Right cardiac atrium (tissue), 5 donors: ENCODE data around the gene CFAP46. TPM values are rescaled to one million over a fixed set of nuclear protein-coding genes. Genes with fewer than 3 reads are reported as not detected.

ENCODE experiments used
- ATAC-seq, 2 donors: fragments of 200-7000 bp; cut with Tn5 transposase; one replicate each; pipeline versions ENCODE4 v1.8.0 to v1.9.1; 2020; ENCODE audit warnings: moderate library complexity in 2 of 2, mild to moderate bottlenecking in 1 of 2
- DNase-seq, 3 donors: peaks; one replicate each; pipeline ENCODE4 v3.0.0-alpha.2; 2020
- H3K27ac ChIP-seq: one replicate; pipeline ENCODE4 v1.5.1; 2013; ENCODE audit warnings: mild to moderate bottlenecking, low read length, control low read depth, moderate library complexity
- H3K27me3 ChIP-seq: one replicate; pipeline ENCODE4 v1.6.1; 2013; ENCODE audit not compliant: control insufficient read depth, insufficient read depth
- H3K4me1 ChIP-seq: one replicate; pipeline ENCODE4 v1.6.1; 2013; ENCODE audit warnings: low read length; ENCODE audit not compliant: control insufficient read depth, insufficient read depth
- H3K4me3 ChIP-seq: one replicate; pipeline ENCODE4 v1.5.1; 2013; ENCODE audit warnings: low read length, control low read depth
- H3K9me3 ChIP-seq: one replicate; pipeline ENCODE4 v1.6.1; 2013; ENCODE audit warnings: low read length; ENCODE audit not compliant: control insufficient read depth
- WGBS: extraction: QIAGEN DNeasy Blood & Tissue Kit; methylation state at CpG from one replicate; pipeline ENCODE4 v1.1.7; 2013; 5-methylcytosine and 5-hydroxymethylcytosine counted together
- intact Hi-C, 4 donors: fragments of 100-400 bp; cut with DNase I; formaldehyde crosslinking; loops; one replicate each; pipeline versions ENCODE4 v1.11.0 to v1.14.0; 2022 to 2023
- long read RNA-seq, 4 donors: library from polyadenylated mRNA; unstranded; transcript quantifications; one replicate each; pipeline ENCODE4 v2.0.0, GENCODE V29; 2020 to 2021
- polyA plus RNA-seq: library from polyadenylated mRNA; stranded (reverse); fragments of 200-250 nt; gene quantifications from one replicate; pipeline ENCODE4 v1.2.3, GENCODE V29; 2013
- total RNA-seq, 4 donors: library from RNA; stranded (reverse); fragmentation: NEBNext Ultra II Directional; extraction: Animal tissue kit (Norgen Biotek cat#: 25700); gene quantifications; one replicate each; pipeline ENCODE4 v1.2.1, GENCODE V29; 2021
- donor health status: healthy with polysubstance abuse.
- donor health status: DM: no; HTN: yes; CAD: no.
- donor health status: DM: no; HTN: no; CAD: no.
- donor health status: DM: no; HTN: yes; CAD: no; lungs with severe emphysema.
- donor health status: DM: yes; HTN: yes; CAD: no.

CFAP46 gene
- 1 to 10 TPM; 1.5 to 1.8 (median 1.7) TPM for total RNA-seq
- polyA plus RNA-seq, result 1.00 TPM
- long read RNA-seq, donor 1, partial matches to known transcripts, result 0 of 2 reads
- long read RNA-seq, donor 1, other reads (novel, unspliced or antisense), result 1 of 2 reads
- long read RNA-seq, donor 2, partial matches to known transcripts, result 0 of 2 reads
- long read RNA-seq, donor 2, other reads (novel, unspliced or antisense), result 2 of 2 reads
- long read RNA-seq, donor 3, transcript CFAP46-201 (9 exons, 1,825 nt), result major isoform, 5 of 13 reads
- long read RNA-seq, donor 3, partial matches to known transcripts, result 2 of 13 reads
- long read RNA-seq, donor 3, other reads (novel, unspliced or antisense), result 2 of 13 reads
- long read RNA-seq, donor 4, partial matches to known transcripts, result 0 of 2 reads
- long read RNA-seq, donor 4, other reads (novel, unspliced or antisense), result 0 of 2 reads

- Histone ChIP-seq H3K4me3 (peak within 1 kb of the TSS; percentile 58), H3K9me3 (no peaks in the 10 kb centered on the region), H3K27me3 (no peaks in the 10 kb centered on the region), H3K4me1 (no peaks in the 10 kb centered on the region), H3K27ac (no peak within 1 kb of the TSS)
- intact Hi-C loops, result loop anchor here in 1 of 4 donors (5.0 kb wide), 1 partner anchor 180 kb away; no protein-coding TSS in a partner anchor
- ATAC-seq (peak; percentile 70 to 82), DNase-seq (peak; percentile 78 to 88 (median 86))
- WGBS, result 3% methylated on average over 90 of the region's 90 CpGs
Measured at GRCh38 chr10:132942101-132943057, at the start of gene CFAP46. TSS of gene CFAP46 (minus strand) at chr10:132942570. CDS start at chr10:132942484, 86 bp downstream.

GRCh38 chr10:132991706-132992432 is 49.5 kb upstream of the CFAP46 start:
- no peak for ATAC-seq
- Histone ChIP-seq H3K4me1 (no peaks in the 10 kb centered on the region), H3K9me3 (no peaks in the 10 kb centered on the region), H3K4me3 (no peak overlapping the region), H3K27ac (no peak overlapping the region), H3K27me3 (no peaks in the 10 kb centered on the region)
- intact Hi-C loops, result no loop called here
- DNase-seq, result peak; percentile 3 to 31 (median 9)
- 79% methylated on average over 20 of the region's 20 CpGs for WGBS

DNA sequence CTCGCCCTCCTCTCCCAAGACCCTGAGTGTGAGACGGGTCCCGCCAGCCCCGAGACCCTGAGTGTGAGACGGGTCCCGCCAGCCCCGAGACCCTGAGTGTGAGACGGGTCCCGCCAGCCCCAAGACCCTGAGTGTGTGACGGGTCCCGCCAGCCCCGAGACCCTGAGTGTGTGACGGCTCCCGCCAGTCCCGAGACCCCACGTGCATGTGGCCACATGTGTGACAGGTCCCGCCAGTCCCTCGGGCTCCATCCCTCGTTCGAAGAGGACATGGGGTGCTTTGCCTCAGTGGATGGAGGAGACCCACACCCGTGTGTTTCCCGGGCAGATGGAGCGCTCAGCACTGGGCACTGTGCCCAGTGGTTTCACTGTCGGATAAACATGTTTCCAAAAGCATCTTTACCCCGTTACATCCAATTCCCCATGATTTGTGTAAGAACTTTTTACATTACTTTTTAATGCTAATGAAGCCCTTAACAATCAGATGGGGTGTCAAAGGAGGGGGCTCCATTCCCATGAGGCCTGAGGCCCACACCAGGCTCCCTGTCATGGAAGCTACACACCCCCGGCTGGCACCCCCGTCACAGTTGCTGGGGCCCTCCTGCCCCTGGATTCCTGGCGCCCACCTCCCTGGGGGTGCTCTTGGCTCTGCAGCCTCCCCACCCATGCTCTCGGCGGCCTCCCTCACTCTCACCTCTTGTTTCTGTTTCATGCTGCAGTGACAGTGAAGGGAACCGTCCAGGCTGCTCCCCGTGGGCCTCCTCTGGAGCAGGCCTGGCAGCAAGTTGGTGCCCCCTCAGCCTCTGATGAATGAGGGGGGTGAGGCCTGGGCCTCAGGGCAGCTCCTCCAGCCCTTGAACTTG is 48.5 kb upstream of the CFAP46 start:
- intact Hi-C loops, result no loop called here
- peak in 2 of 3 donors; percentile 13 to 32 for DNase-seq

DNA sequence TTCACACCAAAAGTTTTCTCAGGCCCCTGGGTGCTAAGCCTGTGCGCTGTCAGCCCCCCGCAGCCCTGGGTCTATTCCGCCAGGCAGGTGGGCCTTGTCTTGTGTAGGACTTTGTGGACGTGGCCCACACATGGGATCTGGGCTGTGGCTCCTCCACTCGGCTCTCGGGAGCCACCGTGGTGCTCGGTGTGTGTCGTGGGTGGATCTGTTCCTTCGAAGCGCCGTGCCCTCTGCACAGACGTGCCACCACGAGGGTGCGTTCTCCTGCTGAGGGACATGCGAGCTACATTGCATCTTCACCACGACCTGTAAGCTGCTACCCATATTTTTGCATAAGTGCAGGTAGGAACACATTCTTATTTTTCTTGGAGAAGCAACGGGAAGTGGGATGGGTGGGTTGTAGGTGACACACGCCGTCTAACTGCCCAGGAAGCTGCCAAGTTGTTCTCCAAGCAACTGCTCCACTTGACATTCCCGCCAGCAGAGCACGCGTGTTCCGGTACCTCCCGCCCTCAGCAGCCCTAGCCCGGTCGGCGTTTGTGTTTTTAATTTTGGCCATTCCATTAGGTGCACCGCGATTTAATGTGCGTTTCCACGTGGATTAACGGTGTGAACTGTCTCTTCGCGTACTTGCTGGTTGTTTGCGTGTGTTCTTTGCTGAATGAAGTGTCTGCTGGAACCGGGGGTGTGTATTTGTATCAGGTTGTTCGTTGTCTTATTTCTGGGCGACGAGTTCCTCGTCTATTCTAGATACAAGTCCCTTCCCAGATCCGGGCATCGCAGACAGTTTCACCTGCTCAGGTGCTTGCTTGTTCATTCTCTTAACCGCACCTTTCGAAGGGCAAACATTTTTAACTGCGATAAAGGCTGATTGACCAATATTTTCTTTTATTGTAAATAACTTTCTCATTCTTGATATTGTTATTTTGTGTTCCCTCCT is 47.4 kb upstream of the CFAP46 start:
- Histone ChIP-seq H3K9me3 (no peaks in the 10 kb centered on the region), H3K4me1 (no peaks in the 10 kb centered on the region), H3K27me3 (no peaks in the 10 kb centered on the region), H3K27ac (no peak overlapping the region), H3K4me3 (no peak overlapping the region)
- DNase-seq, result no peak
- 91% methylated on average over 46 of the region's 46 CpGs for WGBS
- ATAC-seq, result no peak
- intact Hi-C loops, result no loop called here

More for the DNA sequence above, 48.5 kb upstream of the CFAP46 start:
- 76% methylated on average over 32 of the region's 32 CpGs for WGBS
- ATAC-seq, result peak in 1 of 2 donors; percentile 4
- H3K27me3 ChIP-seq, result no peaks in the 10 kb centered on the region
- H3K4me1 ChIP-seq, result no peaks in the 10 kb centered on the region
- no peak overlapping the region for H3K4me3 ChIP-seq
- H3K27ac ChIP-seq, result no peak overlapping the region
- H3K9me3 ChIP-seq, result no peaks in the 10 kb centered on the region

- Histone ChIP-seq H3K27me3 (no peaks in the 10 kb centered on the region), H3K4me3 (no peak overlapping the region), H3K9me3 (no peaks in the 10 kb centered on the region), H3K27ac (no peak overlapping the region), H3K4me1 (no peaks in the 10 kb centered on the region)
- intact Hi-C loops, result no loop called here
- DNase-seq, result no peak
- WGBS, result 87% methylated on average over 8 of the region's 8 CpGs
- ATAC-seq, result no peak
Measured at GRCh38 chr10:132988988-132989387, 46.6 kb upstream of the CFAP46 start.

- Histone ChIP-seq H3K4me1 (no peaks in the 10 kb centered on the region), H3K27ac (no peak overlapping the region), H3K9me3 (no peaks in the 10 kb centered on the region), H3K4me3 (no peak overlapping the region), H3K27me3 (no peaks in the 10 kb centered on the region)
- 58% methylated on average over 29 of the region's 29 CpGs for WGBS
- DNase-seq (peak in 2 of 3 donors; percentile 56 to 61), ATAC-seq (peak; percentile 27 to 34)
- intact Hi-C loops, result no loop called here
Measured at GRCh38 chr10:132987671-132988571, 45.6 kb upstream of the CFAP46 start.

GRCh38 chr10:132986978-132987377 is 44.6 kb upstream of the CFAP46 start:
- Histone ChIP-seq H3K4me1 (no peaks in the 10 kb centered on the region), H3K4me3 (no peak overlapping the region), H3K27me3 (no peaks in the 10 kb centered on the region), H3K9me3 (no peaks in the 10 kb centered on the region), H3K27ac (no peak overlapping the region)
- WGBS, result 89% methylated on average over 14 of the region's 14 CpGs
- intact Hi-C loops, result no loop called here
- no peak for ATAC-seq
- no peak for DNase-seq

DNA sequence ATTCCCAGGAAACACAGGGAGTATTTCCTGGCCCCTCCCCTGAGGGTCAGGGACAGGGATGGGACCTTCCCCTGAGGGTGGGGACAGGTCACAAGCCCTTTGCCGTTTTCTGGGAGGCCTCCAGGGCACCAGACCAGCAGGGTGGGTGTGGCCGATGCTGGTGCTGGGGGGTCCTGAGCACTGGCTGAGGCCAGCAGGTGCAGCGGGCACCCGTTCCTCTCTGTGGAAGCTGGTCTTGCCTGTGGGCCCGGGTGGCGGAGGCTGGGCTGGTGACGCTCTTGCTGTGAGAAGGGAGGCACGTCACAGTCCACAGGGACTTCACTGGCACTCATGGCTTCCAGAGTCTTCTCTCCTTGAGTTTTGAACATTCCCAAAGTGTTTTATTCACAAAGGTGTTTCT is 44.2 kb upstream of the CFAP46 start:
- no peaks in the 10 kb centered on the region for H3K9me3 ChIP-seq
- DNase-seq (no peak), ATAC-seq (peak in 1 of 2 donors; percentile 5)
- intact Hi-C loops, result no loop called here
- no peak overlapping the region for H3K4me3 ChIP-seq
- H3K4me1 ChIP-seq, result no peaks in the 10 kb centered on the region
- whole genome bisulfite sequencing, result 86% methylated on average over 8 of the region's 8 CpGs
- no peaks in the 10 kb centered on the region for H3K27me3 ChIP-seq
- no peak overlapping the region for H3K27ac ChIP-seq
